ENCODE data around the gene SUSD1. TPM values are rescaled to one million over a fixed set of nuclear protein-coding genes. Genes with fewer than 3 reads are reported as not detected.
A peak's percentile ranks its signal among the peaks of the same experiment; 100 is the strongest.

The SUSD1 gene
- total and polyA plus RNA-seq, 9 of the 15 experiments (the other 6 are each of a cell fraction or from before 2014, with no cell fraction given), result 10.9 to 44.4 (median 36.1) TPM

GRCh38 chr9:112072721-112073638 lies 102.1 kb downstream of the SUSD1 start (continued):
- TF ChIP-seq SMARCA4 (IDR thresholded peaks at IDR 0.05) (peak; percentile 92), ATF7 (IDR thresholded peaks at IDR 0.05) (peak; percentile 63), FOSL1 (tag; conservative IDR thresholded peaks at IDR 0.05) (peak; percentile 67), SMAD4 (CRISPR knock-in tag; conservative IDR thresholded peaks at IDR 0.05) (peak; percentile 47; the same call in 1 of the 2 replicates), CUX1 (CRISPR knock-in tag; IDR thresholded peaks at IDR 0.05) (no peak), ELF1 (tag; IDR thresholded peaks at IDR 0.05) (0 out of 2 replicates have a peak, but pooled peaks have one; percentile 34), MTA2 (IDR thresholded peaks at IDR 0.05; ENCODE audit: low read depth) (peak; percentile 76), TCFL5 (CRISPR knock-in tag; conservative IDR thresholded peaks at IDR 0.05) (peak; percentile 50; the same call in 1 of the 2 replicates), ZEB2 (IDR thresholded peaks at IDR 0.05) (peak; percentile 82), THAP12 (CRISPR knock-in tag; IDR thresholded peaks at IDR 0.05) (no peak), ARID1B (IDR thresholded peaks at IDR 0.05) (peak; percentile 95), RNF2 (IDR thresholded peaks at IDR 0.05) (peak; percentile 64; the same call in 1 of the 2 replicates), RBBP5 (IDR thresholded peaks at IDR 0.05; ENCODE audit: borderline replicate concordance, insufficient read depth, low read length, poor library complexity, severe bottlenecking) (peak; percentile 51), CTBP1 (IDR thresholded peaks at IDR 0.05; ENCODE audit: borderline replicate concordance) (peak; percentile 85; the same call in 1 of the 2 replicates), MAFK (IDR thresholded peaks at IDR 0.05; ENCODE audit: low read length) (no peak), JUN (IDR thresholded peaks at IDR 0.05; ENCODE audit: borderline replicate concordance, low read depth, low read length) (peak; percentile 13; the same call in 1 of the 2 replicates), JUN (CRISPR knock-in tag; IDR thresholded peaks at IDR 0.05; ENCODE audit: borderline replicate concordance) (no peak), ATF4 (CRISPR knock-in tag; IDR thresholded peaks at IDR 0.05) (no peak), ZNF212 (CRISPR knock-in tag; IDR thresholded peaks at IDR 0.05) (peak; percentile 44; the same call in 1 of the 2 replicates), MBD2 (IDR thresholded peaks at IDR 0.05; ENCODE audit: borderline replicate concordance, low read depth) (peak; percentile 68)

Measured in K562 (cell line).